ENCODE measurements around the gene CDK12.

GRCh38 chr17:39566094-39566850 lies 105.0 kb downstream of the CDK12 start:
- TF ChIP-seq CTCF (IDR thresholded peaks at IDR 0.05 in 4 of 5, conservative IDR thresholded peaks at IDR 0.05 in 1 of 5) (no peak), POLR2A (IDR thresholded peaks at IDR 0.05) (no peak)

All from gastrocnemius medialis (tissue), 4 donors.